HG02610 (cell line): ENCODE measurements around the gene MTMR11.

Source experiments
- ATAC-seq: cut with Tn5 transposase; IDR thresholded peaks from one replicate; pipeline ENCODE4 v1.9.1; 2021; ENCODE audit warnings: mild to moderate bottlenecking, moderate library complexity; ENCODE audit not compliant: unreplicated experiment

The MTMR11 gene

DNA sequence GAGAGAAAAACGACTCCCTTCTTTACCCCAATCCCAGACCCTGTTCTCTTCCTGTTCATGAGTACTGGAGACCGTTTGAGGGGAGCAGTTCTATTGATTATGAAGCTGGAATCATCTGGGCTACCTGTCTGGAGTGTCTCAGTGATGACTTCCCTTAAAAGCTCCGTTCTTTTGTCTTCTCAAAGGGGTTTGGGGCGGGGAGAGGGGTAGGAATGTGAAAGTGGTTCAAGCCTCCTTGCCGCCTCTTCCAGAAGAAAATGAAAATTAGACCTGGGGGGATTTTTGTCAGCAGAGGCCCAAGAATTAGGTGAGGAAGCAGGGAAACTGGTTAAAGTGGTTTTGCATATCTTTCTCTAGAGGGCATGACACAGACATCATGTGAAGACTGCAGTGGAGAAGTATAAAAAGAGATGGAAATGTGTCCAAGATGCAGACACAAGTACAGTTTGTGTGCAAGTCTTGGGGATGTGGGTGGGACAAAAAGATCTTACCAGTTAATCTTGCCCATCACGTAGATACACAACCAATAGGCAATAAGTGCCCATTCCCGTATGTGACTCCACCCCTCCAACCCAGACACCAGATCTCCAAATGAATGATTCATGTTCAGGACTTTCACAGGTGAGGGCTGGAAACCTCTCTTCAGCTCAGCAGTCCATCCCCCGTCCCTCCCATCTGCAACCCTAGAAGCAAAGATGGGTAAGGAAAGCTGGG, 470 bp upstream of the MTMR11 start:
- no peak for ATAC-seq

DNA sequence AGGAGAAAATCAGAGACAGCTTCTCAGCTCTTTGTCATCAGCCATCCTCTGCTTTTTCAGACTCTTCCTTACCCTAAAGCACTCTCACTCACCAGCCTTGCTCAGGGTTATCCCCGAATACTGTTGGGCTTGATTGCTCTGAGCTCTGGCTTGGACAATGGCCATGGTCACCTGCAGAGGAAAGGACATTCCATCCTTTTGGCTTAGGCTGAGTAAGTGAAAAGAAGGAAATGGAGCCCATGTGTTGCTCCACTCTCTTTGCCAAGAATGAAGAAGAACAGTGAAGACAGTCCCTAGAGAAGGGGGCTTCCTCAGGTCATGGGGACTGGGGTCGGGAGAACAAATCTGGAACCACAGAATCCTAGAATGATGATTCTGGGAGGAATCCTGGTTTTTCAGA, 2.3 kb downstream of the MTMR11 start:
- no peak for ATAC-seq

DNA sequence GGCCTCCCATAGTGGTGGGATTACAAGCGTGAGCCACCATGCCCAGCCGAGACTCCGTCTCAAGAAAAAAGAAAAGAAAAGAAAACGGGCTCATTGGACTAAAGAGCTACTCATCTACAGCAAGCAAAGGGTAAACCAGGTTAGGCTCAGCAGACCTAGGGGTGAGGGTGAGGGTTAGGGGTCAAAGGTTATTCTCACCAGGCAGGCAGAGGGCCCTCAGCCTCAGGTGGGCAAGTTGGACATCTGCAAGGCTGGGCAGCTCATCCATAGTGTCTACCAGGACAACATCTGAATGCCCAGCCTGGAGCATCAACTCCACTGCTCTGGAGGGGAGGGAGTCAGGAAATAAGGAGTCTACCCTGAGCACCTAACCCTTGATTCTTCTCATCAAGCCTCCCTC, 3.5 kb downstream of the MTMR11 start:
- ATAC-seq = no peak

DNA sequence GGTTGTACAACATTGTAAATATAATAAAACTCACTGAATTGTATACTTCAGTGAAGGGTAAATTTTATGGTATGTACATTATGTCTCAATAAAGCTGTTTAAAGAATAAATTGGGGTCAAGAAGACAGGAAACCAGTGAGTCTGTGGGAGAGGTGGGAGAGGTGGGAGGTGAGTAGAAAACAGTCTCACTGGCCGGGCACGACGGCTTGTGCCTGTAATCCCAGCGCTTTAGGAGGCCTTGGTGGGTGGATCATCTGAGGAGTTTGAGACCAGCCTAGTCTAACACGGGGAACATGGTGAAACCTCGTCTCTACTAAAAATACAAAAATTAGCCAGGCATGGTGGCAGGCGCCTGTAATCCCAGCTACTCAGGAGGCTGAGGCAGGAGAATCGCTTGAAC, 4.2 kb downstream of the MTMR11 start:
- no peak for ATAC-seq

DNA sequence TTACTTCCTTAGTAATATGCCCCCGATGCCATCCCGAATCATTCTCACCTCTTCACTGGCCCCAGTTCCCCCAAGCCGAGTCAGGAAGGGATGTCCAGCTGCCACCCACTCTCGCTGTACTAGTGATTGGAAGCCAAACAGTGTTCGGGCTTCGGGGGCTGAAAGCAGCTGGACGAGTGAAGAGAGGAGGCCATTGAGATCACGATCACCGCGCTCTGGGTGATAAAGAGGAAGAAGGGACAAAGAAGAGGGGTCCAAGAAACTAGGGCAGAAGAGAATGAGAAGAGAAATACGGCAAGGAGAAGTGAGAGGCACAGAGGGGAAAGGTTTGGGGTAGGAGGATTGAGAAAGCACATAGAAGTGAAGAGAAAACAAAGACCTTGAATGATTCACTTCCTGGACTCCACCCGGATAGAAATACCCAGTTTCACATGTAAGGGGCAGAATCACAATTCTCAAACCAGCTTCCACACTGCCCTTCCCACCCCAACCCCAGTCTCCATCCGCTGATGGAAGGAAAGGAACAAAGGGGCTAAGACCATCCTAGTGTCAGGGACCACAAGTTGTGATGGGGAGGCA, 5.4 kb downstream of the MTMR11 start:
- ATAC-seq = no peak

DNA sequence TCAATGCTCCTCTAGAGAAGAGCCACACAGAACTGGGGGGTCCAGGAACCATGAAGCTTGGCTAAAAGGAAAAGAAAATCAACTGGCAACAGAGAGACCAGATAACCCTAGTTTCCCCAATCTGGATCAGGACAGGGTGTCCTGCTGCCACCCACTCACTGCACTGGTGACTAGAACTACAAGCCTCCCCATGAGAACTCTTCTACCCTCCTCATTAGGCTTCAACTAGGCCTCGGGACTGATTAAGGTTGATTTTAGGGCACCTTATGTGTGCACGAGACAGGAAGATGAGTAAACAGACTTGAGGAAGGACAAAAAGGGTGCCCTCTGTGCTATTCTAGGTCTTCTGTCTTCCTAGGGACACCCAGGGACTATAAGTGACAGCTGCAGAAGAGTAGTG, 6.8 kb downstream of the MTMR11 start:
- ATAC-seq = no peak

DNA sequence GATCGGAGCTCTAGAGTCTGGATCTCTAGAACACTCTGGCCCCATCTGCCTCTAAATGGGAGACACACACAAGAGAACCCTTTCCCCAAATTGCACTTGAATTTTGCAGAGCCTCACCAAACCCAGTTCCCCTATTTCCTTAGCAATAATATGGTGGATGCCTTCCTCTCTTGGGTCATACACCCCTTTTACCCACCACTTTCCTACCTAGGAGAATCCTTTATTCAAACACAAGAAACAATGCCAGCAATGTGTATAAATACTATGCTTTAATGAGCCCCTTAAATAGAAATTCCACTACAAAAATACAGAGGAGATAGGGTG, 8.3 kb downstream of the MTMR11 start:
- no peak for ATAC-seq

DNA sequence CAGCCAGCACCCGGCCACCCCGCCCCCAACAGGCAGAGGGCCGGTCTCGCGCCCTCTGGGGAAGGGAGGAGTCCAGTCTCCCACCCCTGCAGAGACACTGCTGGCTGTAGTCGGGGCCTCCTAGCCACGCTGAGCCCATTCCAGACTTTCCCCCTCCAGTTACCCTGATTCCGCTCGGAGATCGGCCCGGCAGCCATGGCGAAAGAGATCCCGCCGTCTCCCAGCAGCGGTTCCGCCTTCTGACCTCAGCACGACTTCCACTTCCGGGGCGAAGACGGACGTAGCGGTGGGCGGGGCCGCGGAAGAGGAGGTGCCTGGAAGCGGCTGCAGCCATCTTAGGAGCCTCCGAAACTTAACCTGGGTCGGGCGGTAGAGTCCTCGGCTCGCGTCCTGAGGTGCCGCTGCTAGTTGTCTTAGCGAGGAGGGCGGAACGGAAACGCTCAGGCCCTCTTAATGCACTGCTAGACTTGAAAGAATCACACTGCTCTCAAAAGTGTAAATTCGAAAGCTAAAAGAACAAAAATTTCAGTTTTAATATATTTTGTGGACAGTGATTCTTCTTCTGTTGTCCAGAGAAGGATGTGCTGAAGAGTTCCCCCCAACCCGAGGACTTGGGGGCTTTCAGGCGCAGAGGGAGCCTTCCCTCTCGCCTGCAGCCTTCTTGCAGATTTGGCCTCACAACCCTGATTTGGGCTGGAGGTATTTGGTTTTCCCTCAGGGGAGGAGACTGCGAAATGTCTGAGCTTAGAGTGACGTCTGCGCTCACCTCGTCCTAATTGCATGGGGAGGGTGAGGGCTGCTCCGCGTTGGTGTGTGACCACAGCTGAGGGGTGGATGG, 8.9 kb downstream of the MTMR11 start, which contains the start of gene SF3B4:
TSS of gene SF3B4 (minus strand) at position 241 of the 838 bp plus-strand sequence. CDS start at position 197, 44 bp downstream.
- peak; percentile 94 for ATAC-seq

DNA sequence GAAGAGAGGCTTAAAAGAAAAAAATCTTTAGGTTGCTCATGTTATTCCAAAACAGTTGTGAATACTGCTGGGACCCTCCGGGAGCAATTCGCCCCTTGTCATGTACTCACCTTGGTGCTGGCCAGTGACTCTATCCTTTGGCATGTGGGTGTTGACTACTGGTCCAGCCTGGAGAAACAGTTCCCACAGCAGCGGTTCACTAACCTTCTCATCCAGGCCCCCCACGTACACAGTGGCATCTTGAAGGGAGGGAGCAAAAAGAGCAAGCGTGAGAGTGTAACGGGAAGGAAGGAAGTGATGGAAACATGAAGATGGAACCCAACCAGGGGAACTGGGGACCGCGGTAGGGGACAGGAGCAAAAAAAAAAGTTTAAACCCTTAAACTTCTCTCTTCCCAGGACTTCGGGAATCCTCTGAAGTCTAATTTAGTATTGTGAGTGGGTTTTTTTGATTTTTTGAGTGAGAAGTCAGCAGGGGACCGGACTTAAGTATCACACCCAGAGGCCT, 9.6 kb downstream of the MTMR11 start:
- ATAC-seq = no peak

DNA sequence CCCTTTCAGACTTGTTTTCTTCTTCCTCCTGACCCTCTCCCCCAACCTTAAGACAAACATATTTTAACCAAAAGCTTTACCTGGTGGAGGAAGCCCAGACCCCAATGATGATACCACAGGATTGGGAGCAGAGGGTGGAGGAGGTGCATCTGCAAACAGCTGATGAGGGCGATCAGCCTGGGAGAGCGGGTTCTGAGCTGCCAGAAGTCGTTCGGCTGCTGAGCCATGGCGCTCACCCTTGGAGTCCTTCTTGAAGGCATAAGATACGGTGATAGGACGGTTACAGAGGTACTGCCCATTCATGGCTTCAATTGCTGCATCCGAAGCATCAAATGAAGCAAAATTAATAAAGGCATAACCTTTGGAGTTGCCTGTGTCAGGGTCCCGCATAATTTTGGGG, 10.4 kb downstream of the MTMR11 start:
- no peak for ATAC-seq

DNA sequence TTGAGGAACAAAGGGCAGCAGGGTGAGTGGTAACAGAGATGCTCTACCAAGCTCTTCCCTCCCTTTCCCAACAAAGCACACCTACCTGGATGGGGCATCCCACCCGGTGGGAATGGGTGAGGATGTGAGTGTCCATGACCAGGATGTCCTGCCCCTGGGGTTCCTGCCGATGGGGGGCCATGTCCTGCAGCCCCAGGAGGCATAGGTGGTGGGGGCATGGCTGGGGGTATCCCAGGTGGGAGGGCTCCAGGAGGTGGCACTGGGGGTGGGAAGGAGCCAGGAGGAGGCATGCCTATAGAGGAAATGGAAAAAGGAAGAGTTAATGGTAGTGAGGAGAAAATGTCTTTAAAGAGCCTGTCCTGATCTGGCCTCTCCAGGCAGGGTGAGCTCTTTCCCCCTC, 10.9 kb downstream of the MTMR11 start:
- ATAC-seq = no peak

DNA sequence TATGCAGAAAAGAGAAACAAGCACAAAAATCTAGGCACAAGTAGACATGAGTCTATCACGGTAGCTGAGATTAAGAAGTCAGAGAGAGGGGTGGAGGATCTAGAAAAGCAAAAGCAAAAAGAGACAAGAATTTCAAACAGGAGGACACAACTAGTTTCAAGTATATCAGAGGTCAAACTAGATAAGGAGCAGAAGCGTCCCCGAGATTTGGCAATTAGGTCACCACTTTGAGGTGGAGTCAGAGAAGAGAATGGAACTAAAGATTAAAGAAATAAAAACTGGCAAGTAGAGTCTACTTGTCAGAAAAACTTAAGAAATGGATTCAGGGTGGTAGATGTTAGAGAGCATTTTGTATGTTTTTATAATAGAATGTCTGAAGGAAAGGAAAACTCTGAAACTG, 11.3 kb downstream of the MTMR11 start:
- ATAC-seq = no peak

DNA sequence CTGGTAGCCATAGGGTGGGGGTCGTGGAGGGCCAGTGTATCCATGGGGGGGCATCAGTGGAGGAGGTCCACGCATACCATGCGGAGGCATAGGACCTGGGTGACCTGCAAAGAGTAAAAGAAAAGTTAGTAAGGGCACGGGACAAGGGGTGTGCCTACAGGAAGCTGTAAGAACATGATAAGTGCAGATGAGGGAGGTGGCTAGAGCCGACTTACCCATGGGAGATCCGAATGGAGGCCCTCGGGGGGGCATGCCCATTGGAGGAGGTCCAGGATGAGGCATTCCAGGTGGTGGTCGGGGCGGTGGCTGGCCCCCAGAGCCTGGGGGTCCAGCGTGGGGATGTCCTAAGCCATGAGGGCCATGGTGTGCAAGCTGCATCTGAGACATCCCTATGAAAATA, 13.1 kb downstream of the MTMR11 start:
- ATAC-seq = no peak

DNA sequence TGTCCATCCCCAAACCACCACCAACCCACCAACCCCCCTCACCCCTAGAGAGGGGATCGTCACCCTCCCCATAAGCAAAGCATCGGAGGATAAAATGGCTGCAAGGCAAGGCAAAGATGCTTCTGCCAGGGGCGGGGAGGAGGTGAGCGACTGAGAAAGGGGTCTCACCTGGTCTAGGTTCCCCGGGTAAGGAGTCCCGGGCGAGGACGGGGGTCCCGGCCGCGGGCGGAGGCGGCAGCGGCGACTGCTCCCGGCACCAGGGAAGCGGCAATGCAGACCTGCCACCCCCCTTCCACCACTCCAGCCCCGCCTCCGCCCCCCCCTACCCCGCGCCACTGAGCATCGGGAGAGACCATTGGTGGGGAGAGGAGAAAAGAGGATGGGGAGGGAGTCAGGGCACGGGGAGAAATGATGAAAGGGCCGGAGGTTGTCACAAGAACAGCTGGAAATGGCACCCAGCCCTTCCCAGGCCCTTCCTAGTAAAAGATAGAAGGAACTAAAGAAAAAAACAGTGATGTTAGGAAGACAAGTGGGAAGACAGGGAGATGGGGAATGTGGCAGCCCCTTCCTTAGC, 19.0 kb downstream of the MTMR11 start, which contains the start of gene SV2A:
TSS of gene SV2A (minus strand) at position 274 of the 574 bp plus-strand sequence. CDS start 4,004 bp downstream, outside the sequence.
- no peak for ATAC-seq

DNA sequence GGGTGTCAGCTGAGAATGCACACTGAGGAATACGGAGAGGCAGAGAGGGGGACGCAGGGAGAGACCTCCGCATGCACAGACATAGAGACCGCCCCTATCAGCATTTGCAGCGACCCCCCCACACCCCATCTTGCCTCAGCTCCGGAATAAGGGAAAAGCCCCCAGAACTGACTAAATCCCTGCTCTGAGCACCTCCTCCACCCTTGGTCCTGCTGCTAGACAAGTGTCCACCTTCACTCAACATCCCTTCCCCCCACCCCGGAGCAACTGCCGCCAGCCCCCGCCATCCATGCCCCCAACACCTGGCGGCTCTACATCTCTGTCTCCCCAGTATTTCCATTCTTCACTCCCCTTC, 19.8 kb downstream of the MTMR11 start:
- no peak for ATAC-seq

DNA sequence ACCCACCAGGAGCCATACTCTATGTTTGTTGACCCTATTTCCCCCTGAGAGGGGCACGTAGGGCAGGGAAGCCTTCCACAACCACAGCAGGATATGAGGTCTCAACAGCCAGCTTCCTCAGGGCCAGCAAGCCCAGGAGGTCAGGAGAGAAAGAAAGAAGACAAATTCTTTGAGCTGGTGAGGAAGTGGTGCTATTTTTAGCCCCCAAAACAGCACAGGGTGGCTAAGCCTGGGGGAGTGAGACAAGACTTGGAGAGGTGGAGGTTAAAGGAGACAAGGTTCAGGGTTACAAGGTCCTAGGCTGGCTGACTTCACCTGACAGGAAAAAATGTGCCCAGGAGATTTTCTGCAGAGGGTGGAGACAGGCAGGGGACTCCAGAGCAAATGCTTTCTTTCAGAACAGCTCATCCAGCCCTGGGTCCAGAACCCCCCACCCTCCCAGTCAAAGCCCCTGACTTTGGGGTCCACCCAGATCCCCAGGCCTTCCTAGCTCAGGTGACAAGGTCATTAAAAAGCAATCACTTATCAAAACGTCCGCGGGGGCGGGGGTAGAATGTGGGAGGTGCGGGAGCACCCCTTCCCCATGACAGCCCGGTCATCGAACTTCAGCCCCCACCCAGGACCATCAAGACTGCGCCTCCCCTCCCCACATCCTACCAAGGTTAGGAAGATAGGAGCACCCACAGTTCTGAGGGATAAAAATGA, 20.3 kb downstream of the MTMR11 start:
- no peak for ATAC-seq

DNA sequence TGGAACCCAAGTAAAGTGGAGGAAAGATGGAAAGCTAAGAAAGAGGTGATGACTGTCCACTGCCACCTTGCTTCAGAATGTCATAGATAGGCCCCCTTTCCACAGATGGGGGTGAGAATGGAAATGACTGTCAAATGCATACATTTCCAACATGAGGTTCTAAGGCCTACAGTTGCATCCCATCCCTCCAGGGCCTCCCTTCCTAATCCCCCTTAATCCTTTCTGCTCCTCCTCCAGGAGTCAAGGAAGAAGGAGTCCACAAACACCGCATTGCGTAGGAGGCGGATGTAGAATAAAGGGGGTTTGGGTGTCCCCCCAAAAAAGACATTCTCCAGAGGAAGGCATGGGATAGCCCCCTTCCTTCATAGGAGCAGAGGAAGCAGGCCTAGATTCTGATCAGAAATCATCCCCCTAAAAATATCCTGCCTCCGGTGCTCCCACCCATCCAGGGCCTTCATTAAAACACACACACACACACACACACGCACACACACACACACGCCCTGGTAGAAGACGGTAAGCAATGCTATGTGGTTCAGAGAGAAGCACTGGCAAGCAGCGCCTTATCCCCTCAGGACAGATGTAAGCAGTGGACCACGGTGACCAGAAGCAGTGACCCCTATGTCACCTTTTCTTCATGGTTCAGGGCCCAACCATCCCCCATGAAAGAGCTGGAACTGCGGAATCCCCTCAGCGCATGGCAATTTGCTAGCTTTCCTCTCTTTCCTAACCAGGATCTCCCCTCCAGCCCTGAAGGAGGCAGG, 21.1 kb downstream of the MTMR11 start:
- no peak for ATAC-seq

DNA sequence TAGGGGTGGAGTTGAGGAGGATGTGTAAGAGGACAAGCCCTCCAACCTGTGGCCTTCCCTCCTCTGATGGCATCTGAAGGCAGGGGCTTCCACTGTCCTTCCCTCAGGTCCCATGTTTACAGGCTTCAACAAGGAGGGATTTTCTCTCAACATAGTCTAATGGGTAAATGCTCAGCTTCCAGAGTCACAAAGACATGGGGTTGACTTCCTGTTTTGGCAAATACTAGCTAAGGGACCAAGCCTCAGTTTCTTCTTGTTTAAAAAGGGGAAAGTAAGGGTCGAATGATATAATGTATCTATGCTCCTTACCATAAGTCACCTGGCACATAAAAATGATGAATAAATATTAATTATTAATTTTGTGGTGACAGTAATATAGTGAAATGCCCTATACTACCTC, 22.1 kb downstream of the MTMR11 start:
- no peak for ATAC-seq

DNA sequence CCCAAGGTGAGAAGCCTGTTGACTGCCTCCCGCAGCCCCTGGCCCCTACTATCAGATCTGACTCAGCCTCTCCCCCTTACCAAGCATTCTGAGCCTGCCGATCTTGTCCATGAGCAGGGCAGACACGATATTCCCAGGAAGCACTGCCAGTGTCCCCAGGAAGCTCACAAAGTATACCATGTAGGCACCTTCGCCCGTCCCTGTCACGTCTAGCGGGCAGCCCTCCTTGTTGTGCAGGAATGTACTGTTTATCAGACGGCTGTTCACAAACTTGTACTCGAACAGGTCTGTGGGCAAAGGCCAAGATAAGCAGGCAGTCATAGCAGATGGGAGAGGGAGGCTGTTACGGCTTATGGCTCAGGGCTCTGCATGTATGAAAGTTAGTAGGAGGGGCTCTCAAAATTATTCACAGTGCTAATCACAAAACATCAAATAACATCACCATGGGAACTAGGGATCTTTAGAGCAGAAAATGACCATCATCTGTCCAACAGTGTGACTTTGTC, 30.1 kb downstream of the MTMR11 start:
- ATAC-seq = no peak
